GM23338 (cell line): ENCODE measurements around the gene SMYD3. TPM values are rescaled to one million over a fixed set of nuclear protein-coding genes. Genes with fewer than 3 reads are reported as not detected.

ENCODE experiments used
- ATAC-seq: fragments of 200-7000 bp; cut with Tn5 transposase; 3 replicates; pipeline ENCODE4 v1.9.1; 2020
- DNase-seq: peaks from one replicate; pipeline ENCODE4 v3.0.0-alpha.2; 2015; ENCODE audit warnings: low spot score
- H2AFZ ChIP-seq: fragments of 200-600 bp; sonication (generic); 2 replicates; pipeline ENCODE4 v1.8.0; 2016; ENCODE audit warnings: antibody characterized with exemption, mild to moderate bottlenecking, moderate library complexity
- H3F3A ChIP-seq: fragments of 200-600 bp; sonication (generic); replicated peaks from 2 replicates; pipeline ENCODE4 v1.8.0; 2017; ENCODE audit warnings: antibody characterized with exemption, mixed run types, low read depth
- H3K27ac ChIP-seq: fragments of 200-600 bp; sonication (generic); 2 replicates; pipeline ENCODE4 v1.6.1; 2016; ENCODE audit warnings: low read depth
- H3K27me3 ChIP-seq: fragments of 200-600 bp; sonication (generic); 2 replicates; pipeline ENCODE4 v1.8.0; 2016; ENCODE audit warnings: mild to moderate bottlenecking, mixed run types, moderate library complexity; ENCODE audit not compliant: insufficient read depth
- H3K36me3 ChIP-seq: fragments of 200-600 bp; sonication (generic); 2 replicates; pipeline ENCODE4 v1.8.0; 2016; ENCODE audit warnings: mild to moderate bottlenecking; ENCODE audit not compliant: insufficient read depth
- H3K4me1 ChIP-seq: fragments of 200-600 bp; sonication (generic); 2 replicates; pipeline ENCODE4 v1.8.0; 2016; ENCODE audit warnings: mild to moderate bottlenecking, moderate library complexity; ENCODE audit not compliant: insufficient read depth
- H3K4me2 ChIP-seq: fragments of 200-600 bp; sonication (generic); 2 replicates; pipeline ENCODE4 v1.7.1; 2017; ENCODE audit warnings: mixed run types
- H3K4me3 ChIP-seq: fragments of 200-600 bp; sonication (generic); 2 replicates; pipeline ENCODE4 v1.6.1; 2016; ENCODE audit warnings: mixed run types
- H3K79me2 ChIP-seq: fragments of 200-600 bp; sonication (generic); replicated peaks from 2 replicates; pipeline ENCODE4 v1.8.0; 2017; ENCODE audit warnings: mild to moderate bottlenecking; ENCODE audit not compliant: insufficient read depth
- H3K9me2 ChIP-seq: fragments of 200-600 bp; sonication (generic); 2 replicates; pipeline ENCODE4 v1.8.0; 2017; ENCODE audit not compliant: insufficient read depth
- H4K20me1 ChIP-seq: fragments of 200-600 bp; sonication (generic); replicated peaks from 2 replicates; pipeline ENCODE4 v1.8.0; 2017; ENCODE audit warnings: mild to moderate bottlenecking; ENCODE audit not compliant: insufficient read depth
- H3K27ac Mint-ChIP-seq: 2 replicates; pipeline ENCODE4 v1.8.0; 2020; ENCODE audit warnings: inconsistent platforms, mild to moderate bottlenecking, moderate library complexity, mixed read lengths
- H3K27me3 Mint-ChIP-seq: 3 replicates; pipeline ENCODE4 v1.8.0; 2022; ENCODE audit warnings: low read depth, mild to moderate bottlenecking, moderate library complexity, mixed read lengths, inconsistent platforms; ENCODE audit not compliant: insufficient read depth, poor library complexity
- H3K36me3 Mint-ChIP-seq: 3 replicates; pipeline ENCODE4 v1.8.0; 2021; ENCODE audit warnings: low read depth, mild to moderate bottlenecking, inconsistent platforms, moderate library complexity, mixed read lengths
- H3K4me1 Mint-ChIP-seq: 3 replicates; pipeline ENCODE4 v1.8.0; 2020; ENCODE audit warnings: mild to moderate bottlenecking, inconsistent platforms, mixed read lengths
- H3K4me3 Mint-ChIP-seq: 3 replicates; pipeline ENCODE4 v1.8.0; 2021; ENCODE audit warnings: moderate library complexity, mild to moderate bottlenecking, inconsistent platforms, mixed read lengths
- H3K9me3 Mint-ChIP-seq: 3 replicates; pipeline ENCODE4 v1.8.0; 2020; ENCODE audit warnings: moderate library complexity, mild to moderate bottlenecking, inconsistent platforms, mixed read lengths
- CREB1 ChIP-seq: fragments of 250-450 bp; sonication (Bioruptor Pico); IDR thresholded peaks from 2 replicates; pipeline ENCODE4 v1.5.0; 2020; ENCODE audit warnings: low read depth, mild to moderate bottlenecking, moderate library complexity
- NANOG ChIP-seq: IDR thresholded peaks from 2 replicates; pipeline ENCODE4 v1.6.1; 2016; ENCODE audit warnings: antibody characterized with exemption, borderline replicate concordance
- POLR2AphosphoS5 ChIP-seq: IDR thresholded peaks from 2 replicates; pipeline ENCODE4 v1.6.1; 2016; ENCODE audit warnings: antibody characterized with exemption, low read depth
- ZNF114 ChIP-seq: fragments of 250-450 bp; sonication (Bioruptor Pico); IDR thresholded peaks from 2 replicates; pipeline ENCODE4 v1.5.0; 2020; ENCODE audit warnings: mild to moderate bottlenecking, moderate library complexity
- polyA plus RNA-seq: library from polyadenylated mRNA; unstranded; fragments of >200 nt; fragmentation: Nextera tagmentation; extraction: Ambion mirVana; gene quantifications from 2 replicates; pipeline ENCODE4 v1.2.1, GENCODE V29; 2016
- total RNA-seq: library from RNA; depleted of rRNA; stranded (reverse); fragments of >200 nt; shearing (Covaris generic); gene quantifications from 2 replicates; pipeline ENCODE4 v1.2.3, GENCODE V29; 2014
- TF ChIP-seq, protein P1 (sequence below): IDR thresholded peaks from one replicate; pipeline ENCODE4 v1.6.1; 2018; ENCODE audit warnings: antibody characterized with exemption; ENCODE audit not compliant: unreplicated experiment
- TF ChIP-seq, protein P2 (sequence below): IDR thresholded peaks from 2 replicates; pipeline ENCODE4 v1.6.1; 2016; ENCODE audit warnings: antibody characterized with exemption
- TF ChIP-seq, protein P3 (sequence below): fragments of 250-450 bp; sonication (Bioruptor Pico); IDR thresholded peaks from 2 replicates; pipeline ENCODE4 v1.5.0; 2020; ENCODE audit warnings: mild to moderate bottlenecking, moderate library complexity

SMYD3 gene
- total and polyA plus RNA-seq, 2 experiments from 2014 or later = 31.8 to 34.4 TPM

DNA sequence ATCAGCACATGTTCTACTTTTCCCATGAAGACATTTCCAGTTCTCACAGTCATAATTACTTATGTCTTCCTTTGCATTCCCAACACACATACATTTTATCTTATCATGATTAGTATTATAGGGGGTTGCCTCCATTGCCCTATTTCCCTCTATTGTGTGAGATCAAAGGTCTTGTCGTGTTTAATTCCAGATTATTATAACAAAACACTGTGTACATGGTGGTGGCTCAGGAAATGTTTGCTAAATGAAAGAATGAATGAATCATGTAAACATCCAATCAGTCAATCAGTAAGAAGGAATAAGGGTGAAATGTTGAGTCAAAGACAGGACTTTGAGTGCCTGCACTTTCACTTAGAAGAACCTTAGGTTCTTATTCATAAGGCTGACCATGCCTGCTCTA, 376.0 kb downstream of the SMYD3 start (continued):
- TF ChIP-seq, protein P1, sequence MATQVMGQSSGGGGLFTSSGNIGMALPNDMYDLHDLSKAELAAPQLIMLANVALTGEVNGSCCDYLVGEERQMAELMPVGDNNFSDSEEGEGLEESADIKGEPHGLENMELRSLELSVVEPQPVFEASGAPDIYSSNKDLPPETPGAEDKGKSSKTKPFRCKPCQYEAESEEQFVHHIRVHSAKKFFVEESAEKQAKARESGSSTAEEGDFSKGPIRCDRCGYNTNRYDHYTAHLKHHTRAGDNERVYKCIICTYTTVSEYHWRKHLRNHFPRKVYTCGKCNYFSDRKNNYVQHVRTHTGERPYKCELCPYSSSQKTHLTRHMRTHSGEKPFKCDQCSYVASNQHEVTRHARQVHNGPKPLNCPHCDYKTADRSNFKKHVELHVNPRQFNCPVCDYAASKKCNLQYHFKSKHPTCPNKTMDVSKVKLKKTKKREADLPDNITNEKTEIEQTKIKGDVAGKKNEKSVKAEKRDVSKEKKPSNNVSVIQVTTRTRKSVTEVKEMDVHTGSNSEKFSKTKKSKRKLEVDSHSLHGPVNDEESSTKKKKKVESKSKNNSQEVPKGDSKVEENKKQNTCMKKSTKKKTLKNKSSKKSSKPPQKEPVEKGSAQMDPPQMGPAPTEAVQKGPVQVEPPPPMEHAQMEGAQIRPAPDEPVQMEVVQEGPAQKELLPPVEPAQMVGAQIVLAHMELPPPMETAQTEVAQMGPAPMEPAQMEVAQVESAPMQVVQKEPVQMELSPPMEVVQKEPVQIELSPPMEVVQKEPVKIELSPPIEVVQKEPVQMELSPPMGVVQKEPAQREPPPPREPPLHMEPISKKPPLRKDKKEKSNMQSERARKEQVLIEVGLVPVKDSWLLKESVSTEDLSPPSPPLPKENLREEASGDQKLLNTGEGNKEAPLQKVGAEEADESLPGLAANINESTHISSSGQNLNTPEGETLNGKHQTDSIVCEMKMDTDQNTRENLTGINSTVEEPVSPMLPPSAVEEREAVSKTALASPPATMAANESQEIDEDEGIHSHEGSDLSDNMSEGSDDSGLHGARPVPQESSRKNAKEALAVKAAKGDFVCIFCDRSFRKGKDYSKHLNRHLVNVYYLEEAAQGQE = no peak

DNA sequence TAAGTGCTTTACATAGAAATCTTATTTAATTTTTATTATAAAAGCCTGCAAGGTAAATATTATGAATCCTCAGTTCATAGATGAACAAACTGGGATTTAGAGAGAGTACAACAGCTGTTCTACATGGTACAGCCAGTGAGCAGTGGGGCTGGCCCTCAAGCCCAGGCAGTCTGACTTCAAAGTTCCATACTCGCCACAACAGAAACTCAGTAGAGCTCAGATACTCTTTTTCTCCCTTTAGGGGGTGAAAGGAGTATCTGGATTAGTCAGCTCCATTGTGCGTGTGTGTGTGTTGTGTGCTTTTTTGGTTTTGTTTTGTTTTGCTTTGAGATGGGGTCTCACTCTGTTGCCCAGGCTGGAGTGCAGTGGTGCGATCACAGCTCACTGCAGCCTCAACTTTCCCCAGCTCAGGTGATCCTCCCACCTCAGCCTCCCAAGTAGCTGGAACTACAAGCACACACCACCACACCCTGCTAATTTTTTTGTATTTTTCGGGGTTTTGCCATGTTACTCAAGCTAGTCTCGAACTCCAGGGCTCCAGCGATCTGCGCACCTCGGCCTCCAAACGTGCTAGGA, 378.5 kb downstream of the SMYD3 start:
- Histone ChIP-seq H2AFZ (no peak overlapping the region), H3K4me1 (no peaks in the 10 kb centered on the region), H4K20me1 (no peaks in the 10 kb centered on the region), H3K4me3 (no peak overlapping the region), H3K27me3 (no peaks in the 10 kb centered on the region), H3K27ac (no peak overlapping the region), H3K79me2 (no peaks in the 10 kb centered on the region), H3K36me3 (no peaks in the 10 kb centered on the region), H3K9me2 (0 out of 2 replicates have a peak, but pooled peaks cover 6% of the 10 kb centered on the region), H3F3A (no peaks in the 10 kb centered on the region), H3K4me2 (no peak overlapping the region)
- H3K36me3 Mint-ChIP-seq = no peaks in the 10 kb centered on the region
- TF ChIP-seq NANOG = no peak
- no peak for TF ChIP-seq ZNF114 (CRISPR knock-in tag)
- TF ChIP-seq, protein P2, sequence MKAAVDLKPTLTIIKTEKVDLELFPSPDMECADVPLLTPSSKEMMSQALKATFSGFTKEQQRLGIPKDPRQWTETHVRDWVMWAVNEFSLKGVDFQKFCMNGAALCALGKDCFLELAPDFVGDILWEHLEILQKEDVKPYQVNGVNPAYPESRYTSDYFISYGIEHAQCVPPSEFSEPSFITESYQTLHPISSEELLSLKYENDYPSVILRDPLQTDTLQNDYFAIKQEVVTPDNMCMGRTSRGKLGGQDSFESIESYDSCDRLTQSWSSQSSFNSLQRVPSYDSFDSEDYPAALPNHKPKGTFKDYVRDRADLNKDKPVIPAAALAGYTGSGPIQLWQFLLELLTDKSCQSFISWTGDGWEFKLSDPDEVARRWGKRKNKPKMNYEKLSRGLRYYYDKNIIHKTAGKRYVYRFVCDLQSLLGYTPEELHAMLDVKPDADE = no peak
- no peak for TF ChIP-seq POLR2AphosphoS5
- TF ChIP-seq, protein P3, sequence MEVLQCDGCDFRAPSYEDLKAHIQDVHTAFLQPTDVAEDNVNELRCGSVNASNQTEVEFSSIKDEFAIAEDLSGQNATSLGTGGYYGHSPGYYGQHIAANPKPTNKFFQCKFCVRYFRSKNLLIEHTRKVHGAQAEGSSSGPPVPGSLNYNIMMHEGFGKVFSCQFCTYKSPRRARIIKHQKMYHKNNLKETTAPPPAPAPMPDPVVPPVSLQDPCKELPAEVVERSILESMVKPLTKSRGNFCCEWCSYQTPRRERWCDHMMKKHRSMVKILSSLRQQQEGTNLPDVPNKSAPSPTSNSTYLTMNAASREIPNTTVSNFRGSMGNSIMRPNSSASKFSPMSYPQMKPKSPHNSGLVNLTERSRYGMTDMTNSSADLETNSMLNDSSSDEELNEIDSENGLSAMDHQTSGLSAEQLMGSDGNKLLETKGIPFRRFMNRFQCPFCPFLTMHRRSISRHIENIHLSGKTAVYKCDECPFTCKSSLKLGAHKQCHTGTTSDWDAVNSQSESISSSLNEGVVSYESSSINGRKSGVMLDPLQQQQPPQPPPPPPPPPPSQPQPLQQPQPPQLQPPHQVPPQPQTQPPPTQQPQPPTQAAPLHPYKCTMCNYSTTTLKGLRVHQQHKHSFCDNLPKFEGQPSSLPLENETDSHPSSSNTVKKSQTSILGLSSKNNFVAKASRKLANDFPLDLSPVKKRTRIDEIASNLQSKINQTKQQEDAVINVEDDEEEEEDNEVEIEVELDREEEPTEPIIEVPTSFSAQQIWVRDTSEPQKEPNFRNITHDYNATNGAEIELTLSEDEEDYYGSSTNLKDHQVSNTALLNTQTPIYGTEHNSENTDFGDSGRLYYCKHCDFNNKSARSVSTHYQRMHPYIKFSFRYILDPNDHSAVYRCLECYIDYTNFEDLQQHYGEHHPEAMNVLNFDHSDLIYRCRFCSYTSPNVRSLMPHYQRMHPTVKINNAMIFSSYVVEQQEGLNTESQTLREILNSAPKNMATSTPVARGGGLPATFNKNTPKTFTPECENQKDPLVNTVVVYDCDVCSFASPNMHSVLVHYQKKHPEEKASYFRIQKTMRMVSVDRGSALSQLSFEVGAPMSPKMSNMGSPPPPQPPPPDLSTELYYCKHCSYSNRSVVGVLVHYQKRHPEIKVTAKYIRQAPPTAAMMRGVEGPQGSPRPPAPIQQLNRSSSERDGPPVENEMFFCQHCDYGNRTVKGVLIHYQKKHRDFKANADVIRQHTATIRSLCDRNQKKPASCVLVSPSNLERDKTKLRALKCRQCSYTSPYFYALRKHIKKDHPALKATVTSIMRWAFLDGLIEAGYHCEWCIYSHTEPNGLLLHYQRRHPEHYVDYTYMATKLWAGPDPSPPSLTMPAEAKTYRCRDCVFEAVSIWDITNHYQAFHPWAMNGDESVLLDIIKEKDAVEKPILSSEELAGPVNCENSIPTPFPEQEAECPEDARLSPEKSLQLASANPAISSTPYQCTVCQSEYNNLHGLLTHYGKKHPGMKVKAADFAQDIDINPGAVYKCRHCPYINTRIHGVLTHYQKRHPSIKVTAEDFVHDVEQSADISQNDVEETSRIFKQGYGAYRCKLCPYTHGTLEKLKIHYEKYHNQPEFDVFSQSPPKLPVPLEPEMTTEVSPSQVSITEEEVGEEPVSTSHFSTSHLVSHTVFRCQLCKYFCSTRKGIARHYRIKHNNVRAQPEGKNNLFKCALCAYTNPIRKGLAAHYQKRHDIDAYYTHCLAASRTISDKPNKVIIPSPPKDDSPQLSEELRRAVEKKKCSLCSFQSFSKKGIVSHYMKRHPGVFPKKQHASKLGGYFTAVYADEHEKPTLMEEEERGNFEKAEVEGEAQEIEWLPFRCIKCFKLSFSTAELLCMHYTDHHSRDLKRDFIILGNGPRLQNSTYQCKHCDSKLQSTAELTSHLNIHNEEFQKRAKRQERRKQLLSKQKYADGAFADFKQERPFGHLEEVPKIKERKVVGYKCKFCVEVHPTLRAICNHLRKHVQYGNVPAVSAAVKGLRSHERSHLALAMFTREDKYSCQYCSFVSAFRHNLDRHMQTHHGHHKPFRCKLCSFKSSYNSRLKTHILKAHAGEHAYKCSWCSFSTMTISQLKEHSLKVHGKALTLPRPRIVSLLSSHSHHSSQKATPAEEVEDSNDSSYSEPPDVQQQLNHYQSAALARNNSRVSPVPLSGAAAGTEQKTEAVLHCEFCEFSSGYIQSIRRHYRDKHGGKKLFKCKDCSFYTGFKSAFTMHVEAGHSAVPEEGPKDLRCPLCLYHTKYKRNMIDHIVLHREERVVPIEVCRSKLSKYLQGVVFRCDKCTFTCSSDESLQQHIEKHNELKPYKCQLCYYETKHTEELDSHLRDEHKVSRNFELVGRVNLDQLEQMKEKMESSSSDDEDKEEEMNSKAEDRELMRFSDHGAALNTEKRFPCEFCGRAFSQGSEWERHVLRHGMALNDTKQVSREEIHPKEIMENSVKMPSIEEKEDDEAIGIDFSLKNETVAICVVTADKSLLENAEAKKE (CRISPR knock-in tag) = no peak
- no peak for TF ChIP-seq CREB1
- H3K4me1 Mint-ChIP-seq = no peaks in the 10 kb centered on the region
- no peaks in the 10 kb centered on the region; the same call in 2 of the 3 replicates for H3K9me3 Mint-ChIP-seq
- no peak overlapping the region for H3K27ac Mint-ChIP-seq
- no peak overlapping the region for H3K4me3 Mint-ChIP-seq
- H3K27me3 Mint-ChIP-seq = peaks cover 2% of the 10 kb centered on the region
- ATAC-seq (no peak), DNase-seq (no peak)
